Left forelimb (tissue), 1 donor: Measurements from ENCODE around the gene SGCA.

Source experiments
- DNase-seq: peaks from one replicate; pipeline ENCODE4 v3.0.0-alpha.2; 2018; ENCODE audit warnings: low spot score

Gene SGCA

DNA sequence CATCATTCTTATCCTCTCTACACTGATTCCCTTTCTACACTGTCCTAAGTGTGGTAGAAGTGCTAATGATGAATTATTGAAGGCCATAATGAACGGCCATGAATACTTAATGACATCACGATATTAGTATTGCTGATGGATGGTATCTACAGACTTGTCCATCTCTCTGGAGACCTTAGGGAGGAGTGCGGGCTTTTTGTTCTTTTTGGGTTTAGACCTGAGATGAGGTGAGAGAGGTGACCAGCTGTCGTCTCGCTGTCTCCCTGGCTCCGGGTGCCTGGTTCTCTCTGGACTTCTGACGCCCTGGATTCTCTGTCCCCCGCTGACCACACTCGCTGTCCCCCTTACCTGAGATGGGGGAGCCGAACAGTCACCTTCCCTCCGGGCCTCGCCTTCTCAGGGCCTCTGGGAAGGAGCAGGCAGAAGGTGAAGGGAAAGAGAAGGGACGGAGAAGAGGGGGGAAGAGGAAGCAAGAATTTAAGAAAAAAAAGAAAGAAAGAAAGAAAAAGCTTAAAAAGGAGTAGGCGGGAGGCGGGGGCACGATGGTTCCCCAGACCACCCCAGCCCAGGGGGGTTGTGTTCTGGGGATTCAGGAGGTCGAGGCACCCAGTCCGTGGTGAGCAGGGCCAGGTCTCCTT is 17.1 kb downstream of the SGCA start:
- DNase-seq, result no peak

DNA sequence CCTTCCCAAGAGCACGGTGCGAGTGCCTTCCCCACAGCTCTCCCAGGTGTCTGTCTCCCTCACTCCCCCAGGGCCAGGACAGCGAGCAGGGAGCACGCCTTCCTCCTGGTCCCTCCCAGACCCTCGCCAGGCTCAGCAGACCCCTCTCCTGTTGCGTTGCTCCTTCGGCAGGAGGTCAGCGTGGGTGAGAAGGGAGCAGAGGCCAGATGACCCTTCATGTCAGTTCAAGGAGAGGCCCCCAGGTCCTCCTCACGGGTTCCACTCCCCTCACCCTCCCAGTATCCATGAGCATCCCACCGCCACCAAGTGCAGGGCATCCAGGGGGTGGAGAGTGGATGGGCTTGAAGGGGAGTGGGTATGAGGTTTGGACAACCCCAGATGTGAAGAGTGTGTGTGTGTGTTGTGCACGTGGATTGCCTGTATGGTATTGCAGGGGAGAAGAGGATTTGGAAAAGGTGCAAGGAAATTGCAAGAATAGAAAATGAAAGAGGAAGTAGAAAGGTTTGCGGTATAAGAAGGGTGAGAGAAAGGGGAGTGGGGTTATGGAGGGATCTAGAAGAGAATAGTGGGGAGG is 17.7 kb downstream of the SGCA start:
- peak; percentile 81 for DNase-seq

GRCh38 chr17:50184064-50184463 is 18.3 kb downstream of the SGCA start:
- no peak for DNase-seq

DNA sequence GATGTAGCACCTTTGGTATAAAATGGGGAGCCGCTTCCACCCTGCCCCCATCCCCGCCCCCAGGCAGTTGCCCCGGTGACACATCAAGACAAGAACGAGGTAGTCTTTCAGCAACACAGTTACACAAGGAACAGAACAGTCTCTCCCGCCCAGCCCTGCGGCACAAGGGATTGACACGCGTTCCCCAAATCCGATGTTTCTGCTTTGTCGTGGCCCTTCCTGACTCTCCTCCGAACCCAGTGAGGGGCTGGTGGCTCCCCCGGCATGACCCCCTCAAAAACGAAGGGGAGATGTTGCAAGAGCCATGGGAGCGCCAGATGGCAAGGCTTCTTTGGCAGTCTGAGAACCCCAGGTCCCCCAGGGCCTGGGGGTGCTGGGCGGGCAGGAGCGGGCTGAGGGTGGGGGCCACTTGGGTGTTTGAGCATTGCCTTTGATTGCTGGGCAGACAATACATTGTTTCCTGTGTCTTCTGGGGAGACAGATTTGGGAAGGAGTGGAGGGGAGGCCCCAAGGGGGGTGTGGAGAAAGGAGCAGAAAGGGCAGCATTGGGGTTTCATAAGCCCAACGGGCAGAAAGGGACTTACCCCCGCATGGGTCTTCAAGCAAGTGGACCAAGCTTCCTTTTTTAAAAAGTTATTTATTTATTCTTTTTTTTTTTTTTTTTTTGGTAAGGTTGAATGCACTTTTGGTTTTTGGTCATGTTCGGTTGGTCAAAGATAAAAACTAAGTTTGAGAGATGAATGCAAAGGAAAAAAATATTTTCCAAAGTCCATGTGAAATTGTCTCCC is 19.0 kb downstream of the SGCA start:
- peak; percentile 80 for DNase-seq

DNA sequence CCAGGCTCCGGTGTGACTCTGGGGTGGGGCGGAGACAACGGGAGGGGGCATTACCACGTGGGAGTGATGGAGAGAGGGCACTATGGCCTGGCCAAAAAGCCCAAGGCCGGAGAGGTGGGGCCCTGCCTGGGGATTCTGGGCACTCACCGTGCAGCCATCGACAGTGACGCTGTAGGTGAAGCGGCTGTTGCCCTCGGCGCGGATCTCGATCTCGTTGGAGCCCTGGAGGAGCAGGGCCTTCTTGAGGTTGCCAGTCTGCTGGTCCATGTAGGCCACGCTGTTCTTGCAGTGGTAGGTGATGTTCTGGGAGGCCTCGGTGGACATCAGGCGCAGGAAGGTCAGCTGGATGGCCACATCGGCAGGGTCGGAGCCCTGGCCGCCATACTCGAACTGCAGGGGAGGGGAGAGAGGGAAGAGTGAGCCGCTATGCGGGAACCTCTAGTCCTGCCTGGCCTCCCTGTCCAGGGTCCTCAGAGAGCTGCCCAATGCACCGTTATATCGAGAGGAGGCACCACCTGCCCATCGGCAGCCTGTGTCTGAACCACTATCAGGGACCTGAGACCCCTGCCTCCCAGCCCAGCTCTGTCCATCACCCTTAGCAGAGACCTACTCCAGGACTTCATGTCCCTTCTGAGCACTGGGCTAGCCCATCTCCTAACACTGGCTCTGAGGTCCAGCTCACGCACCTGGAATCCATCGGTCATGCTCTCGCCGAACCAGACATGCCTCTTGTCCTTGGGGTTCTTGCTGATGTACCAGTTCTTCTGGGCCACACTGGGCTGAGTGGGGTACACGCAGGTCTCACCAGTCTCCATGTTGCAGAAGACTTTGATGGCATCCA is 20.0 kb downstream of the SGCA start:
- DNase-seq, result no peak

GRCh38 chr17:50186661-50187393 is 21.0 kb downstream of the SGCA start:
- DNase-seq, result peak; percentile 85

DNA sequence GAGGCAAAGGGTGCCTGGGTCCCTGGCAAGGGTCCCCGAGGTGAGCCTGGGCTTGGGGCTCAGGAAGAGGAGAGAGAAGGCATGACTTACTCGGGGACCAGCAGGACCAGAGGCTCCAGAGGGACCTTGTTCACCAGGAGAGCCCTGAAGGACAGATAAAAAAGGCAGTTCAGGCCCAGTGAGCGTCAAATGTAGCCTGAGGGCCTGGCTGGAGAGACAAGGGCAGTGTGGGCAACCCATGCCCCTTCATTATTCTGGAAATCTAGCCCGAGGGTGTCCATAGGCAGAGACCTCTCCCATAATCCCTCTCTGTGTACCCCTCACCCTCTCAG is 21.6 kb downstream of the SGCA start:
- DNase-seq, result no peak

GRCh38 chr17:50187751-50188530 is 22.1 kb downstream of the SGCA start:
- DNase-seq, result peak; percentile 80

DNA sequence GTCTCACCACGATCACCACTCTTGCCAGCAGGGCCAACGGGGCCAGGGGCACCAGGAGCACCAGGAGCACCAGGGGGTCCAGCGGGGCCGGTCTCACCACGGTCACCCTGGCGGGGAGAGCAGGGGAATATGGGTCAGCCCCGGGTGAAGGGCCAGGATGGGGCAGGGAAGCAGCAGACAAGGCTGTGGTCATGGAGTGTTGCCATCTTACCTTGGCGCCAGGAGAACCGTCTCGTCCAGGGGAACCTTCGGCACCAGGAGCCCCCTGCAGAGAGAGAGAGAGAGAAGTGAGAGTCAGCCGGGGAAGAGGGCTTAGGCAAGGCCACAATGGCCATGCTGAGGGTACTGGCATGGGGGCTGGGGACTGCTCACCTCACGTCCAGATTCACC is 22.7 kb downstream of the SGCA start:
- peak; percentile 78 for DNase-seq

GRCh38 chr17:50188921-50189549 is 23.2 kb downstream of the SGCA start:
- DNase-seq, result peak; percentile 83

DNA sequence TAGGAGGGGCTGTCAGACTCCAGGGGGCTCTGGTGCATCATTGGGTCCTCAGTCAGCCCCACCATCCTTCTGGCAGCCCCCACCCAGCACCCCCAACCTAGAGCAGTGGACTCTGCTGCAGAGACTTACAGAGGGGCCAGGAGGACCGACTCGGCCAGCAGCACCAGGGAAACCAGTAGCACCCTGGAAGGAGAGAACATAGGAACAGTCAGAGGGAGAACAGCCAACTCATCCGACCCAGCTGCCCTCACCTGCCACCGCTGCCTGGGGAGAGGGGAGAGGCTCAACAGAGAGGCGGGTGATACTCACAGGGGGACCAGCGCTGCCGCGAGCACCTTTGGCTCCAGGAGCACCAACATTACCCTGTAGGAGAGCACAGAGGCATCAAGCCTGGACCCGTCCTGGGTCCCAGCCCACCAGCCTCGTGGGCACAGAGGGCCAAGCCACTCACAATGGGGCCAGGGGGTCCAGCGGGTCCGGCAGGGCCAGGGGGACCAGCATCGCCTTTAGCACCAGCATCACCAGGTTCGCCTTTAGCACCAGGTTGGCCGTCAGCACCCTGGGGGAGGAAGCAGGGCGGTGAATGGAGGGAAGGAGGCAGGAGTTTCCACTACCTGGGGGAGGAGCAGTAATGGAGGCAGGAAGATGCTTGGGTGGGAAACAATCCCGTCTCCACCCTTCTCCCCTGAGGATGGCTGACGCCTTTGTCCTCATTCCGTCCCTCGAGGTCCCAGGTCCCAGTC is 23.9 kb downstream of the SGCA start:
- peak; percentile 82 for DNase-seq

DNA sequence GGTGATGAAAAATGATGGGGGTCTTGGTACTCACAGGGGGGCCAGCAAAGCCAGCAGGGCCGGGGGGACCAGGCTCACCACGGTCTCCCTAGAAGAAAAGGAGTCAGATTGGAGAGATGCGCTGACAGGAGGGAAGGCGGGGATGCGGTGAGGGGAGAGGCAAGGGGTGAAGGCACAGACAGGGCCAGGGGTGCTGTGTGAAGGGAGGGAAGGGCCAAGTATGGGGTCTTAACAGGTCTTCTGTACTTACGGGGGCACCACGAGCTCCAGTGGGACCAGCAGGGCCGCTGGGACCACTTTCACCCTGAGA is 24.4 kb downstream of the SGCA start:
- peak; percentile 84 for DNase-seq

DNA sequence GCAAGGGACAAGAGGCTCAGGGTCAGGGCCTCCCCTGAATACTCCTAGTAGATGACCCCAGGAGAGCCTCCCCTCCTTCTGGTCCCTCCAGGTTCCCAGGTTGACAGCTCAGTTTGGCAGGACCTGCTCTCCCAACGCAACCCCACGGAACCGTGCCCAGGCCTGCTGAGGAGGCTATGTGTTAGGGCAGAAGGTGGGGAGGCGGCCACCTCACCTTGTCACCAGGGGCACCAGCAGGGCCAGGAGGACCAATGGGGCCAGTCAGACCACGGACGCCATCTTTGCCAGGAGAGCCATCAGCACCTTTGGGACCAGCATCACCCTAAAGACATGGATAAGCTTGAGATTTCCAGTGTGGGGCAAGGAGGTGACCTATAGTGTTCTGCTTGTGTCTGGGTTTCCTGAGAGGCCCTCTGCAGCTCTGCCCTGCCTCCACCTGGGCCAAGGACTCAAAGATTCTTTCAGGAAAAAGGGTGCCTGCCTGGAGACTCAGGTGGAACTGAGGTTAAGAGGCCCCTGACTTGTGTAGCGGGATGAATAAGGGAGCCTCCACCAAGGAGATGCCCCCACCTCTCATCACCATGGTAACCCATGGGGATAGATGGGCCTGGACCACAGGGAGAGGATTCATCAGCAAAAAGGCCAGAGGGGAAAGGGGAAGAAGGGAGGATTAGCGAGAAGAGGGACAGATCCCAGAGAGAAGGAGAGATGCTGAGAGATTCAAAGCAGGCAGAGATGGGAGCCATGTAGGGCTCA is 25.0 kb downstream of the SGCA start:
- DNase-seq, result no peak

DNA sequence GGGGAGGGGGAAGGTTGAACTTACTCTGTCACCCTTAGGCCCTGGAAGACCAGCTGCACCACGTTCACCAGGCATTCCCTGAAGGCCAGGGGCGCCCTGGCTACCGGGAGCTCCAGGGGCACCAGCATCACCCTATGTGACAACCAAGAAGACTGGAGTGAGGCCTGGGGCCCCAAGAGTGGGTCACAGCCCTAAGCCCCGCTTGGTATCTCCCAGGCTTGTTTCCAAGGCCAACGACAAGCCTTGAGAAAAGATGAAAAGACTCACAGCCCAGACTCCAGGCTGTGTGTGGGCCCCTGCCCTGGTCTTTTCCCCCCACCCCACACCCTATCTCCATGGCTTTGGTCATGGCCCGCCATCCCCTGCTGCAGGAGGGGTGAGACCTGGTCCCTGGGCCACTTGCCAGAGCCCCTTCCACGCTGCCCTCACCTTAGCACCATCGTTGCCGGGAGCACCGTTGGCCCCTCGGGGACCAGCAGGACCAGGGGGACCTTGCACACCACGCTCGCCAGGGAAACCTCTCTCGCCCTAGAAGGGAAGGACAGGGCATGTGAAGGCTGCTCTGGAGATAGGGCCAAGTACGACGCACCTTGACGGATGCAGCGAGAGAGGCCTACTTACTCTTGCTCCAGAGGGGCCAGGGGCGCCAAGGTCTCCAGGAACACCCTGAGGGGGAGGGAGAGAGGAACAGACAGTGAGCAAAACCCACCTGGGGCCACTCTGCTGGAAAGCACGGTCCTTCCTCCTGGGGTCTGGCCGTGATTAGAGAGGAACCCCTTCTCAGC is 25.7 kb downstream of the SGCA start:
- DNase-seq, result peak; percentile 82

DNA sequence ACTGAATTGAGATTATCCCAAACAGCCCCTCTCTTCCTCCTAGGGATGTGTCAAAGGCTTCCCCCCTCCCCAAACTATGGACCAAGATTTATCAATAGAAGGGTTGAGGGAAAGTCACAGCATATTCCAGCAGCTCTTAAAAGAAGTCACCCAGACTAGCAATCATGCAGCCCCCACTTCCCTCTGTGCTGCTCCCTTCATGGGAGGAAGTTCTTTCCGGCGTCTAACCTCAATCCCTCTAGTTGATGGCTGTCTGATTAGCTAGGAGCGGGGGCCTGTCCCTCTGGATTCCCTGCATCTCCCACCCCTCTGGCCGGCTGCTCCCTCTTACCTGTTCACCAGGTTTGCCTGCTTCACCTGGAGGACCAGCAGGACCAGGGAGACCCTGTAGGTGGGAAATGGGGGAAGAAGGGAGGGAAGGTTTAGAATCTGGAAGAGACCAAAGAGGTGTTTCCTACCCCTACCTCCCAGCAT is 26.4 kb downstream of the SGCA start:
- DNase-seq, result no peak

DNA sequence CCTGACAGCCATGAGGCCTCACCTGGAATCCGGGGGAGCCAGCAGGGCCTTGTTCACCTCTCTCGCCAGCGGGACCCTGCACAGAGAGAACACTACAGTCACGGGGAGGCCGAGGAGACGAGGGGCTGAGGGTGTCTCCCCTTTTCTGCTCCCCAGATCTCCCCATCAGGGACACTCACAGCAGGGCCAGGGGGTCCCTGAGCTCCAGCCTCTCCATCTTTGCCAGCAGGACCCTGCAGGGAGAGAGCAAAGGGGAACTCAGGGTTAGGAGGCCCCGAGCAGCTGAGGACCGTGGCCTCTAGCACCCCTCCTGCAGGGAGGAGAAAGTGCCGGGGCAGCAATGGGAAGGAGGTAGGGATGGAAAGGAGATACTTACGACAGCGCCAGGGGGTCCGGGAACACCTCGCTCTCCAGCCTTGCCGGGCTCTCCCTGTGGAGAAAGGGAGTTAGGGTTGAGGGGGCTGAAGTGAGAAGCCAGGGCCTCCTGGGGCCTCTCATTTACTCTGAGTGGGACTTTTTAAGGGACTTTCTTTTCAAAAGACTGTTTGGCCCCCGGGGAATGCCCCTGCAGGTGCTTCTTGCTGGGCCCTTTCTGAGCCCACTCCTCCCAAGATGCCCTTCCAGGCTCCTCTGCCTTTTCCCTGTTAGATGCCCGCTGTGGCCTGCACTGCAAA is 26.9 kb downstream of the SGCA start:
- DNase-seq, result no peak

DNA sequence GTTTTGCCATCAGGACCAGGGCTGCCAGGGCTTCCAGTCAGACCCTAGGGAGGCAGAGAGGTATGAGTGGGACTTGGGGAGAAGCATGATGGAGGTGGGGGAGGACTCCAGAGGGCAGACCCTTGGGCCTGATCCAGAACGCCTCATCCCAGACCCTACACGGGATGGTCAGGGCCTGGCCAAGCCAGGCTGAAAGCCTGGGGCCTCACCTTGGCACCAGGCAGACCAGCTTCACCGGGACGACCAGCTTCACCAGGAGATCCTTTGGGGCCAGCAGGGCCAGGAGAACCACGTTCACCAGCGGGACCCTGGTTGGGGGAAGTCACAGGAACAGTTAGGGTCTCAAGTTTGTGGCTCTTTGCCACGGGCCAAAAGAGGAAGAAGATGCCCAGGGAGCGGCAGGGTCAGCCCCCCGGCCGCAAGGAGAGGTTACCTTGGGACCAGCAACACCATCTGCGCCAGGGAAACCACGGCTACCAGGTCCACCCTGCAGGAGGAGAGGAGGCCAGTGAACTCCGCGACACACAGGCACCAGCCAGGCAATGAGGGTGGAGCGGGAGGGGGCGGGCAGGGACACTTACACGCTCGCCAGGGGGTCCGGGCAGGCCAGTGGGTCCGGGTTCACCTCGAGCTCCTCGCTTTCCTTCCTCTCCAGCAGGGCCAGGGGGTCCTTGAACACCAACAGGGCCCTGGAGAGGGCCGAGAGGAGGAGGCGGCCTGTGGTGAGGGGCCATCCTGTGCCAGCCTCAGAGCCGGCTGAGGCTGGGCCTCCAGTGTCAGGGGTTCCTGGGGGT is 28.5 kb downstream of the SGCA start:
- no peak for DNase-seq
